Keratinocyte (primary cell): Measurements from ENCODE around the gene USP20.

Experiments
- CTCF ChIP-seq, 3 experiments: IDR thresholded peaks in 1 of 3; conservative IDR thresholded peaks in 1 of 3; optimal IDR thresholded peaks in 1 of 3; 2 replicates in 2 of 3; 3 replicates in 1 of 3; pipeline versions ENCODE3 to v1.5.1; 2011; ENCODE audit warnings: low read length in 3 of 3, mild to moderate bottlenecking in 3 of 3, moderate library complexity in 2 of 3, control low read depth in 1 of 3, inconsistent platforms in 1 of 3; ENCODE audit not compliant: insufficient read depth in 2 of 3; ENCODE audit errors: extremely low read depth in 1 of 3
- EZH2 ChIP-seq: IDR thresholded peaks from one replicate; pipeline ENCODE4 v1.6.1; 2012; ENCODE audit warnings: inconsistent platforms, mild to moderate bottlenecking, low read length, moderate library complexity

- TF ChIP-seq CTCF (optimal IDR thresholded peaks at IDR 0.05 in 1 of 3, IDR thresholded peaks at IDR 0.05 in 1 of 3, conservative IDR thresholded peaks at IDR 0.05 in 1 of 3; ENCODE audit: extremely low read depth in 1 of 3, insufficient read depth in 2 of 3, low read length in 3 of 3) (no peak), EZH2 (no peak)
These were observed 650 bp upstream of the USP20 start for GRCh38 chr9:129834489-129835127.
